ENCODE results near the gene PPIL1. TPM values are rescaled to one million over a fixed set of nuclear protein-coding genes. Genes with fewer than 3 reads are reported as not detected.

The PPIL1 gene
- total RNA-seq, 2 donors from 2014 or later: 12.0 to 12.9 TPM

DNA sequence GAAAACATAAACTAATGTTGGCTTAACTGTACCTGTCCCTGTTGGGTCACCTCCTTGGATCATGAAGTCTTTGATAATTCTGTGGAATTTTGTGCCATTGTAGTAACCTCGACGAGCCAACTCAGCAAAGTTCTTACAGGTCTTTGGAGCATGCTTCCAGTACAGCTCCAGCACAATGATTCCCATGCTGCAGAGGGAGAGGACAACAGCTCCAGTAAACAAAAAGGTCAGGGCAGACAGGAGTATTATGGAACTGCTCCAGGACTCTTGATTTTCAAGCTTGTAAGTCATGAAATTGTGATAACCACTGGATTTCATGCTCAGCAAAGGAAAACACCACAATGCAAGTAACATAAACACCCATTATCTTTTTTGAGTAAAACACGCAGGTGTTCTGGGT, 2.9 kb downstream of the PPIL1 start:
- ATAC-seq (ENCODE audit: insufficient number of reproducible peaks, low FRiP score, low read depth): no peak
- Histone ChIP-seq H3K27ac (no peak overlapping the region), H3K4me1 (ENCODE audit: control insufficient read depth in 1 of 2, low read depth in 2 of 2) (peaks cover 7 to 16% of the 10 kb centered on the region in 2 donors), H3K4me3 (no peak overlapping the region), H3K27me3 (replicated peaks; ENCODE audit: insufficient read depth) (no peaks in the 10 kb centered on the region), H3K36me3 (no peaks in the 10 kb centered on the region), H3K9me3 (no peaks in the 10 kb centered on the region)
- TF ChIP-seq, protein P1, sequence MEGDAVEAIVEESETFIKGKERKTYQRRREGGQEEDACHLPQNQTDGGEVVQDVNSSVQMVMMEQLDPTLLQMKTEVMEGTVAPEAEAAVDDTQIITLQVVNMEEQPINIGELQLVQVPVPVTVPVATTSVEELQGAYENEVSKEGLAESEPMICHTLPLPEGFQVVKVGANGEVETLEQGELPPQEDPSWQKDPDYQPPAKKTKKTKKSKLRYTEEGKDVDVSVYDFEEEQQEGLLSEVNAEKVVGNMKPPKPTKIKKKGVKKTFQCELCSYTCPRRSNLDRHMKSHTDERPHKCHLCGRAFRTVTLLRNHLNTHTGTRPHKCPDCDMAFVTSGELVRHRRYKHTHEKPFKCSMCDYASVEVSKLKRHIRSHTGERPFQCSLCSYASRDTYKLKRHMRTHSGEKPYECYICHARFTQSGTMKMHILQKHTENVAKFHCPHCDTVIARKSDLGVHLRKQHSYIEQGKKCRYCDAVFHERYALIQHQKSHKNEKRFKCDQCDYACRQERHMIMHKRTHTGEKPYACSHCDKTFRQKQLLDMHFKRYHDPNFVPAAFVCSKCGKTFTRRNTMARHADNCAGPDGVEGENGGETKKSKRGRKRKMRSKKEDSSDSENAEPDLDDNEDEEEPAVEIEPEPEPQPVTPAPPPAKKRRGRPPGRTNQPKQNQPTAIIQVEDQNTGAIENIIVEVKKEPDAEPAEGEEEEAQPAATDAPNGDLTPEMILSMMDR (IDR thresholded peaks at IDR 0.05): no peak
- DNase-seq (ENCODE audit: low spot score): no peak

DNA sequence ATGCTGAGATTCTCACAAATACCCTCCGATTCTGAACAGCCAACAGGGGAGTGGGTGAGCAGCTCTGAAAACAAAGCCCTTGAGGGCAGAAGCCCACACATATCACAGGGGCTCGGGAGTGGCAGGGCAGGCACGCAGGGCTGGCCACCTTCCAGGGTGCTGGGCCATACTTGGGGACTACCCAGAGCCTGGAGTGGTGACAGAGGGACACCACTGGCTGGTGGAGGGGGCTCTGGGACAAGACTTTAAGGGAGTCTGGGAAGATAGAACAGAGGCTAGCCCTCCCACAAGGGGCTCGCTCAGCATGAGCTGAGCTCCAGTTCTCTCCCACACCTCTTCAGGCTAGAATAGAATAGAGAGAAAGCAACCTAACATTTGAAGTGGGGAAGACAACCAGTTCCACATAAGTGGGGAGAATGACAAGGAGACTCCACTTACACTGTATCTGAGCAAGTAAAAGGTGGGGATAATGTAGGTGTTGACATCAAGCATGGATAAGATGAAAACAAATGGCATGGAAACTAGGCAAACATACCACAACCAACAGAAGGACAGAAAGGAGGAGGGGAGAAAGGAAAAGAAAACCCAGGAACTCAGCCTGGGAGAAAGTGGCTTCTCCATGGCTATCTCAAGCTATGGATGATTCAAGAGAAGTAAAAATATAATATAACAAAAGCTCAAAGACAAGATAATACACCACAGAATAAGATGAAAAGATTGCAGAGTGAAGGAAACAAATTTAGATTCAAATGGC, 7.0 kb downstream of the PPIL1 start:
- DNase-seq (ENCODE audit: low spot score) (no peak), ATAC-seq (ENCODE audit: insufficient number of reproducible peaks, low FRiP score, low read depth) (no peak)
- Histone ChIP-seq H3K4me1 (ENCODE audit: control insufficient read depth in 1 of 2, low read depth in 2 of 2) (no peaks in the 10 kb centered on the region), H3K36me3 (no peaks in the 10 kb centered on the region), H3K27ac (no peak overlapping the region), H3K27me3 (replicated peaks; ENCODE audit: insufficient read depth) (no peaks in the 10 kb centered on the region), H3K4me3 (no peak overlapping the region), H3K9me3 (no peaks in the 10 kb centered on the region)
- TF ChIP-seq, protein P1 (IDR thresholded peaks at IDR 0.05): no peak

DNA sequence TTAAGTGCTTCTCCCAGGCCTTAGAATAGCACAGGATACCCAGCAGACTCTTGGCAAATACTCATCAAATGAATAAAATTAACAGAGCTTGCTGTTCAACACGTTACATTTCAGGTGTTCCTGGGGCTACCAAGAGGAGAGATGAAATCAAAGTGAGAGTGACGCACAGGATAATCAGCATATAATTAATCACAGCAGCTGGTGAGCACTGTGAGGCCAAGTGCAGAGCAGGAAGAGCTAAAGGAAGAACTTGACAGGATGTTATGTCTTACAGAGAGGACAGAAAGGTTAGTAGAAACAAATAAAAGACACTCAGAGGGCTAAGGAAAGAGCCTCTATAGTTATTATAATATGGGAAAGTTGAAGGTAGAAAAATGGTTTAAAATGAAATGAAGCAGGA, 8.8 kb downstream of the PPIL1 start:
- DNase-seq (ENCODE audit: low spot score) (no peak), ATAC-seq (ENCODE audit: insufficient number of reproducible peaks, low FRiP score, low read depth) (no peak)
- no peaks in the 10 kb centered on the region for H3K36me3 ChIP-seq
- no peak overlapping the region for H3K4me3 ChIP-seq
- H3K27me3 ChIP-seq (replicated peaks; ENCODE audit: insufficient read depth): no peaks in the 10 kb centered on the region
- H3K27ac ChIP-seq: no peak overlapping the region
- TF ChIP-seq, protein P1 (IDR thresholded peaks at IDR 0.05): no peak
- H3K9me3 ChIP-seq: no peaks in the 10 kb centered on the region
- no peaks in the 10 kb centered on the region for H3K4me1 ChIP-seq (ENCODE audit: control insufficient read depth in 1 of 2, low read depth in 2 of 2)

DNA sequence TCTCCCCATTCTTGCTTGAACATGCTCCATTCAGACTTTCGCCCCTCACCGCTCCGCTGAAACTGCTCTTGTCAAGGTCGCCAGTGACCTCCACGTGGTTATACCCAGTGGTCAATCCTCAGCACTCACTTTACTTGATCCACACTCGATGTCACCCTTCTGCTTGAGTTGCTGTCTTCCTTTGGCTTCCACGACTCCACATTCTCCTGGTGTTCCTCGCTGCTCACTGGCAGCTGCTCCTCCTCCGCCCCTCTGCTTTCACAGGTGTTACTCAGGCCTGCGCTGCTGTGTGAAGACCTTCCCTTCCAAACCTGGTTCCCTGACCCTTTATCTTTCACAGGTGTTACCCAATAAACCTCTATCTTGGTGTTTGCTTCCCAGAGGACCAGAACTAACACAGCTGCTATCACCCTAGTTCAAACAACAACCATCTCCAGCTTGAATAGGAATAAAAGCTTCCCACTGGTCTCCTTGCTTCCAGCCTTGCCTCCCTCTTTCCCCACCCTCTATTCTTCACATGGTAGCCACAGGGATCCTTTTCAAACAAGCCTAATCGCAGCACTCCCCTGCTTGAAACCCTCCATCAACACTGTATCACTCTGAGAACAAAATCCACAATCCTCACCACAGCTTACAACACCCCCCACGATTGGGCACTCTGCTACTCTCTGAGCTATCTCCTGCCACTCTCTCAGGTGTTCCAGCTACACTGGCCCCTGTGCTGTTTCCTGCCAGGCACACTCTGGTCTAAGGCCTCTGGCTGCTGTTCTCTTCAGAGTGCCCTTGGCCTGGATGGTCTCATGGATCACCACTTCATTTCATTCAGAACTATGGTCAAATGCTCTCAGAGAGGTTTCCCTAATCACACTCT, 10.7 kb downstream of the PPIL1 start:
- Histone ChIP-seq H3K27ac (no peak overlapping the region), H3K9me3 (no peaks in the 10 kb centered on the region), H3K27me3 (replicated peaks; ENCODE audit: insufficient read depth) (no peaks in the 10 kb centered on the region), H3K36me3 (no peaks in the 10 kb centered on the region), H3K4me3 (no peak overlapping the region), H3K4me1 (ENCODE audit: control insufficient read depth in 1 of 2, low read depth in 2 of 2) (peaks cover 0 to 2% of the 10 kb centered on the region in 2 donors)
- TF ChIP-seq, protein P1 (IDR thresholded peaks at IDR 0.05): no peak
- no peak for DNase-seq (ENCODE audit: low spot score)
- ATAC-seq (ENCODE audit: insufficient number of reproducible peaks, low FRiP score, low read depth): no peak

DNA sequence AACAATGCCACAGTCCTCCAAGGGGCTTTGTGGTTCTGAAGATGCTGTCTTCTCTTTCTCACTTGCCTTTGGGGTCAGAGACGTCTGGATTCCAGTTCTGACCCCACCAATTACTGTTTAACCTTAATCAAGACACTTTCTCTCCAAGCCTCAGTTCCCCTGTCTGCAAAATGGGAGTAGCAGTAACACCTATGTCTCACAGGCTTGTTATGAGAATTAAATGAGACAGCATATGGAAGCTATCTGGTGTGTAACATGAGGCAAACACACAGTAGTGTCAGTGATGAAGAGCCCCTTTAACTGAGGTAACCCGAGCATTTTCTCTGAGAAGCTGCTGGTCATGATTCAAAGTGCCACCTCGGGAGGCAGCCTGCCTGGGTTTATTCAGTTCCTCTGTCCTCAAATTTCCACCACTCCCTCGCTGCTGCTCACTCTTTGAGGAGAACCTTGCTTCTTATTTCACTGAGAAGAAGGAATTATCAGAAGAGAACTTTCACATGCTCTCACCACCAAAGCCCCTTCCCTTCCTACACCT, 11.7 kb downstream of the PPIL1 start:
- ATAC-seq (ENCODE audit: insufficient number of reproducible peaks, low FRiP score, low read depth) (no peak), DNase-seq (ENCODE audit: low spot score) (no peak)
- Histone ChIP-seq H3K27me3 (replicated peaks; ENCODE audit: insufficient read depth) (no peaks in the 10 kb centered on the region), H3K36me3 (no peaks in the 10 kb centered on the region), H3K9me3 (no peaks in the 10 kb centered on the region), H3K27ac (no peak overlapping the region), H3K4me3 (no peak overlapping the region), H3K4me1 (ENCODE audit: control insufficient read depth in 1 of 2, low read depth in 2 of 2) (peaks cover 2 to 9% of the 10 kb centered on the region in 2 donors)
- TF ChIP-seq, protein P1 (IDR thresholded peaks at IDR 0.05): no peak
